Astrocyte (in vitro differentiated cells and primary cell): ENCODE results near the gene LHFPL3. TPM values are rescaled to one million over a fixed set of nuclear protein-coding genes. Genes with fewer than 3 reads are reported as not detected.

Experiments
- DNase-seq: peaks from one replicate; pipeline ENCODE4 v3.0.0-alpha.2; 2010; ENCODE audit warnings: low read depth
- FAIRE-seq: peaks from 2 replicates; lab custom pipeline; 2011; peaks lifted over from hg19 to GRCh38; lab: Jason Lieb, UNC
- H2AFZ ChIP-seq: 2 replicates; pipeline ENCODE4 v1.6.0; 2012; ENCODE audit warnings: low read depth, low read length, inconsistent platforms
- H3K27ac ChIP-seq: 2 replicates; pipeline ENCODE4 v1.5.1; 2011; ENCODE audit warnings: low read depth, low read length, inconsistent platforms
- H3K27me3 ChIP-seq: 2 replicates; pipeline ENCODE4 v1.6.0; 2011; ENCODE audit warnings: low read length, inconsistent platforms; ENCODE audit not compliant: insufficient read depth
- H3K36me3 ChIP-seq: 2 replicates; pipeline ENCODE4 v1.5.1; 2011; ENCODE audit warnings: low read length, inconsistent platforms; ENCODE audit not compliant: insufficient read depth
- H3K4me1 ChIP-seq: 2 replicates; pipeline ENCODE4 v1.5.1; 2011; ENCODE audit warnings: low read length, inconsistent platforms; ENCODE audit not compliant: insufficient read depth
- H3K4me2 ChIP-seq: 2 replicates; pipeline ENCODE4 v1.6.0; 2012; ENCODE audit warnings: low read length, inconsistent platforms
- H3K4me3 ChIP-seq: 2 replicates; pipeline ENCODE4 v1.5.1; 2011; ENCODE audit warnings: low read depth, mild to moderate bottlenecking, low read length, inconsistent platforms; ENCODE audit not compliant: insufficient read depth
- H3K79me2 ChIP-seq: 2 replicates; pipeline ENCODE4 v1.6.0; 2012; ENCODE audit warnings: mild to moderate bottlenecking, low read length, inconsistent platforms; ENCODE audit not compliant: insufficient read depth
- H3K9ac ChIP-seq: 2 replicates; pipeline ENCODE4 v1.6.0; 2012; ENCODE audit warnings: mild to moderate bottlenecking, low read length, inconsistent platforms
- H3K9me3 ChIP-seq: 2 replicates; pipeline ENCODE4 v1.5.1; 2012; ENCODE audit warnings: low read depth, mild to moderate bottlenecking, low read length, inconsistent platforms; ENCODE audit not compliant: insufficient read depth
- H4K20me1 ChIP-seq: 2 replicates; pipeline ENCODE4 v1.6.0; 2012; ENCODE audit warnings: low read length, inconsistent platforms; ENCODE audit not compliant: insufficient read depth
- H3K27ac Mint-ChIP-seq: one replicate; pipeline ENCODE4 v1.8.0; 2021; ENCODE audit warnings: mild to moderate bottlenecking, mixed read lengths; ENCODE audit not compliant: unreplicated experiment
- H3K27me3 Mint-ChIP-seq: one replicate; pipeline ENCODE4 v1.8.0; 2021; ENCODE audit warnings: low read depth, mixed read lengths; ENCODE audit not compliant: unreplicated experiment
- H3K36me3 Mint-ChIP-seq: one replicate; pipeline ENCODE4 v1.8.0; 2021; ENCODE audit warnings: low read depth, mixed read lengths; ENCODE audit not compliant: unreplicated experiment
- H3K4me1 Mint-ChIP-seq: one replicate; pipeline ENCODE4 v1.8.0; 2021; ENCODE audit warnings: low read depth, mixed read lengths; ENCODE audit not compliant: unreplicated experiment
- H3K4me3 Mint-ChIP-seq: one replicate; pipeline ENCODE4 v1.8.0; 2021; ENCODE audit warnings: mild to moderate bottlenecking, moderate library complexity, mixed read lengths; ENCODE audit not compliant: unreplicated experiment
- H3K9me3 Mint-ChIP-seq: one replicate; pipeline ENCODE4 v1.8.0; 2021; ENCODE audit warnings: mild to moderate bottlenecking, mixed read lengths; ENCODE audit not compliant: unreplicated experiment
- CTCF ChIP-seq: IDR thresholded peaks from 2 replicates; pipeline ENCODE4 v1.5.1; 2011; ENCODE audit warnings: low read depth, mild to moderate bottlenecking, inconsistent platforms, low read length, moderate library complexity; ENCODE audit not compliant: insufficient read depth
- EZH2 ChIP-seq: IDR thresholded peaks from 2 replicates; pipeline ENCODE4 v1.6.1; 2012; ENCODE audit warnings: mild to moderate bottlenecking, low read length, inconsistent platforms; ENCODE audit not compliant: insufficient read depth
- total RNA-seq: library from RNA; stranded (reverse); gene quantifications from 2 replicates; pipeline ENCODE4 v1.2.1, GENCODE V29; 2021

Gene LHFPL3
- total RNA-seq, 1 donor from 2014 or later = not detected

GRCh38 chr7:104487642-104488041, 159.2 kb downstream of the LHFPL3 start:
- Histone ChIP-seq H4K20me1 (no peaks in the 10 kb centered on the region), H3K9me3 (no peaks in the 10 kb centered on the region), H3K27me3 (no peaks in the 10 kb centered on the region), H3K4me2 (no peak overlapping the region), H3K4me1 (no peaks in the 10 kb centered on the region), H3K4me3 (no peak overlapping the region), H3K9ac (no peak overlapping the region), H3K36me3 (no peaks in the 10 kb centered on the region), H3K27ac (no peak overlapping the region), H2AFZ (no peak overlapping the region), H3K79me2 (no peaks in the 10 kb centered on the region)
- FAIRE-seq (no peak), DNase-seq (no peak)
- no peaks in the 10 kb centered on the region for H3K4me1 Mint-ChIP-seq
- peaks cover 3% of the 10 kb centered on the region for H3K27me3 Mint-ChIP-seq
- H3K36me3 Mint-ChIP-seq = no peaks in the 10 kb centered on the region
- H3K9me3 Mint-ChIP-seq = no peaks in the 10 kb centered on the region
- no peak overlapping the region for H3K27ac Mint-ChIP-seq
- no peak overlapping the region for H3K4me3 Mint-ChIP-seq
- TF ChIP-seq EZH2 (no peak), CTCF (no peak)

- Histone ChIP-seq H3K9ac (no peak overlapping the region), H3K4me1 (no peaks in the 10 kb centered on the region), H3K79me2 (no peaks in the 10 kb centered on the region), H3K27me3 (no peaks in the 10 kb centered on the region), H3K27ac (no peak overlapping the region), H3K4me3 (no peak overlapping the region), H3K36me3 (no peaks in the 10 kb centered on the region), H2AFZ (no peak overlapping the region), H4K20me1 (no peaks in the 10 kb centered on the region), H3K9me3 (no peaks in the 10 kb centered on the region), H3K4me2 (no peak overlapping the region)
- peaks cover 2% of the 10 kb centered on the region for H3K4me1 Mint-ChIP-seq
- FAIRE-seq (no peak), DNase-seq (no peak)
- peaks cover 3% of the 10 kb centered on the region for H3K9me3 Mint-ChIP-seq
- TF ChIP-seq CTCF = no peak
- TF ChIP-seq EZH2 = no peak
- H3K27me3 Mint-ChIP-seq = no peaks in the 10 kb centered on the region
- no peak overlapping the region for H3K27ac Mint-ChIP-seq
- no peak overlapping the region for H3K4me3 Mint-ChIP-seq
- H3K36me3 Mint-ChIP-seq = no peaks in the 10 kb centered on the region
Observed at GRCh38 chr7:104497379-104497967, 169.1 kb downstream of the LHFPL3 start.

DNA sequence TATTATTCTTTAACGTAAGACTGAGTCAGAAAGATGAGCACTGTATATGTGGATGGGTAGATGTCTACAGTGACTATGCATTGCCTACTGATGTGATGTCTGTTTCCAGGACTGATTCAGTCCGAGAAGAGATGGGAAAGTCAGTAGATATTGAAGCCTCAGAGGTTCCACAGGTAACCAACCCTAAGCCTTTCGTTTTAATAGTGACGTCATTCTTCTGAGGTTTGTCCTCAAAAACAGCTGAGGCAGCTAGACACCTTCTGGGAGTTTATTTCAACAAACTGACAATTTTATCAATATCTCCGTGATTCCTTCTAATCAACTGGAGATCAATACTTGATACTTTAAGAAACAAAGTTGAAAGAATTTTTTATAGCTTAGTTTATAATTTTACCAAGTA, 171.6 kb downstream of the LHFPL3 start:
- Histone ChIP-seq H4K20me1 (no peaks in the 10 kb centered on the region), H3K9ac (no peak overlapping the region), H3K4me2 (no peak overlapping the region), H3K79me2 (no peaks in the 10 kb centered on the region), H3K4me3 (no peak overlapping the region), H3K9me3 (no peaks in the 10 kb centered on the region), H3K27me3 (no peaks in the 10 kb centered on the region), H3K27ac (no peak overlapping the region), H2AFZ (no peak overlapping the region), H3K36me3 (no peaks in the 10 kb centered on the region), H3K4me1 (no peaks in the 10 kb centered on the region)
- H3K4me1 Mint-ChIP-seq = peaks cover 2% of the 10 kb centered on the region
- no peak overlapping the region for H3K4me3 Mint-ChIP-seq
- FAIRE-seq = no peak
- no peaks in the 10 kb centered on the region for H3K27me3 Mint-ChIP-seq
- no peak for TF ChIP-seq EZH2
- TF ChIP-seq CTCF = no peak
- H3K27ac Mint-ChIP-seq = no peak overlapping the region
- no peaks in the 10 kb centered on the region for H3K36me3 Mint-ChIP-seq
- no peak for DNase-seq
- H3K9me3 Mint-ChIP-seq = peaks cover 3% of the 10 kb centered on the region
